NT2/D1 (cell line): ENCODE results near the gene PARD3.

ENCODE experiments used
- YY1 ChIP-seq: IDR thresholded peaks from 2 replicates; pipeline ENCODE4 v1.6.1; 2011; ENCODE audit not compliant: insufficient read length, insufficient read depth
- ZNF274 ChIP-seq: IDR thresholded peaks from 2 replicates; pipeline ENCODE4 v1.6.1; 2011; ENCODE audit warnings: mild to moderate bottlenecking, low read depth, low read length

DNA sequence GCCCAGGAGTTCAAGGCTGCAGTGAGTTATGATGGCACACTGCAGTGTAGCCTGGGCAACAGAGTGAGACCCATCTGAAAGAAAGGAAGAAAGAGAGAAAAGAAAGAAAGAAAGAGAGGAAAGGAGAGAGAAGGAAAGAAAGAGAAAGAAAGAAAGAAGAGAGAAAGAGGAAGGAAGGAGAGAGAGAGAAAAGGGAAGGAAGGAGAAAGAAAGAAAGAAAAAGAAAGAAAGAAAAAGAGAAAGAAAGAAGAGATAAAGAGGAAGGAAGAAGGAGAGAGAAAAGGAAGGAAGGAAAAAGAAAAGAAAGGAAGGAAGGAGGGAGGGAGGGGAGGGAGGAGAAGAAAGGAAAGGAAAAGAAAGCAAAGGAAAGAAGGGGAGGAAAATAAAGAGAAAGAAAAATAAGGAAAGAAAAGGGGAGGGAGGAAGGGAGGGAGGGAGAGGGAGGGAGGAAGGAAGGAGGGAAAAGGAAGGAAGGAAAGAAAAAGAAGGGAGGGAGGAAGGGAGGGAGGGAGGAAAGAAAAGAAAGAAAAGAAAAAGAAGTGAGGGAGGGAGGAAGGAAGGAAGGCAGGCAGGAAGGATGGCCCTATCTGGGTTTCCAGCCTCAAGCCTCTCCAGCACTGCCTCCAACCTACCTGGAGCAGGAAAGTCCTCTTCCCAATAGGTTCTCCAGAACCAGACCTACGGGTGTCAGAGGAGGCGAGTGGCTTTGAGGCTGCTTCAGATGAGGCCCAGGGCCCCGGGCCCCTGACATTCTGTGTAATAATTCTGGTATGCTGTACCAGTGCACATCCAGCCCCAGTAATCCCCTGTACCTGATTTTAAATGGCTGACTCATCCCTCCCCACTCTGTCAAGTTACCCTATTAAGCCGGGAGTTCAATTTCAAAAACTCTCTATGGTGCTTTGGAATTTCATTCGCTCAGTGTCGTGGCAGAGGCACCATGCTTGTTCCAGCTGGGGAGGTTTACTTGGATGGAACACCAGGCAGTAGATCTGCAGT lies 6.8 kb upstream of the PARD3 start:
- no peak for TF ChIP-seq ZNF274
- TF ChIP-seq YY1: no peak
